ENCODE results near the gene PDE9A.

DNA sequence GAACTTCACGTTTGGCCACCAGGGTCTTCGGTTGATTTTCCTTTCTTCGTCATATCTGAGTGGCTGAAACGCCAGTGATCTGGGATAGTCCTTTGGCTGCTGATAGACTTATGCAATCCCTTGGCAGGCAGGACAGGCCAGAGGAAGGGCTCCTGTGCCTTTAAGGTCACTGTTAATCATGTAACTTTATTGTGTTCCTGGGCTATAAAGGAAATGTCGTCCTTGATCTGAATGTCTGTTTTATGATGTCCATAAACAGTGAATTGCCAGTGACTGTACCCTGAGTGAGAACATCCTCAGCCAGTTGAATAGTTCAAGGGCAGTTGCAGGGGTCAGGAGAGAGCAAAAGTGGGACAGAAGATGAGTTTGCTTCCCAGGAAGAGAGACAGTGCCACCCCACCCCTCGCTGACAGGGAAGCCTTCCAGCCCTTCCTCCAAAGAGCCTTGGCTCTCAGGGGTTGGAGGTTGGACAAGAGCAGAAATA, 68.0 kb downstream of the PDE9A start:
- TF ChIP-seq POLR2AphosphoS5 (IDR thresholded peaks at IDR 0.05; ENCODE audit: low read depth, low read length), result no peak
- no peak for TF ChIP-seq TAF1 (IDR thresholded peaks at IDR 0.05; ENCODE audit: low read depth, low read length)
